Naive thymus-derived CD4-positive, alpha-beta T cell (primary cell): ENCODE data around the gene PODNL1. TPM values are rescaled to one million over a fixed set of nuclear protein-coding genes. Genes with fewer than 3 reads are reported as not detected.
"Not testable (repeated sequence)": the region's sequence is repeated elsewhere in the genome, so short reads cannot be mapped to it uniquely, and the experiment has no call there.

Source experiments
- ATAC-seq: fragments of 150-1000 bp; cut with Tn5 transposase; 2 replicates; pipeline ENCODE4 v1.10.0; 2021; ENCODE audit warnings: mild to moderate bottlenecking, moderate library complexity
- CTCF ChIA-PET: fragments of 350-600 bp; sonication (Branson Sonifier 250); formaldehyde crosslinking; loops from one replicate; lab custom pipeline; 2021; ENCODE audit warnings: antibody characterized with exemption; lab: Charles Lee
- POLR2A ChIA-PET: fragments of 350-600 bp; sonication (Branson Sonifier 250); formaldehyde crosslinking; loops from one replicate; lab custom pipeline; 2021; ENCODE audit warnings: antibody characterized with exemption, inconsistent platforms; lab: Charles Lee
- DNase-seq, 9 donors: peaks; one replicate each; pipeline versions ENCODE4 v3.0.0 to v3.0.0-alpha.2; 2020 to 2022; ENCODE audit warnings: mixed read lengths in 1 of 9
- H3K27ac ChIP-seq: one replicate; pipeline ENCODE4 v1.7.0; 2013; ENCODE audit warnings: mild to moderate bottlenecking, low read depth, low read length, moderate library complexity
- H3K27me3 ChIP-seq, 2 donors: one replicate each; pipeline ENCODE4 v1.7.0; 2013; ENCODE audit warnings: low read length in 2 of 2, mild to moderate bottlenecking in 2 of 2, moderate library complexity in 2 of 2; ENCODE audit not compliant: control insufficient read depth in 2 of 2, insufficient read depth in 2 of 2
- H3K36me3 ChIP-seq, 3 experiments: 1 replicate in 2 of 3; 2 replicates in 1 of 3; pipeline ENCODE4 v1.7.0; 2013; ENCODE audit warnings: low read length in 3 of 3, mild to moderate bottlenecking in 3 of 3, moderate library complexity in 1 of 3; ENCODE audit not compliant: insufficient read depth in 3 of 3, control insufficient read depth in 2 of 3
- H3K4me1 ChIP-seq, 2 donors: one replicate each; pipeline ENCODE4 v1.7.0; 2013; ENCODE audit warnings: low read length in 2 of 2, mild to moderate bottlenecking in 2 of 2, moderate library complexity in 1 of 2; ENCODE audit not compliant: control insufficient read depth in 2 of 2, insufficient read depth in 2 of 2
- H3K4me3 ChIP-seq: 2 replicates; pipeline ENCODE4 v1.7.0; 2013; ENCODE audit warnings: mild to moderate bottlenecking, low read length
- H3K9me3 ChIP-seq, 3 experiments: 1 replicate in 2 of 3; 2 replicates in 1 of 3; pipeline ENCODE4 v1.7.0; 2013; ENCODE audit warnings: low read length in 3 of 3; ENCODE audit not compliant: control insufficient read depth in 2 of 3
- H3K27ac Mint-ChIP-seq, 9 donors: one replicate each; pipeline ENCODE4 v1.8.0; 2020 to 2022; ENCODE audit warnings: mixed read lengths in 9 of 9, mild to moderate bottlenecking in 8 of 9, moderate library complexity in 5 of 9, inconsistent platforms in 2 of 9
- H3K27me3 Mint-ChIP-seq, 5 donors: one replicate each; pipeline ENCODE4 v1.8.0; 2021 to 2022; ENCODE audit warnings: mixed read lengths in 5 of 5, mild to moderate bottlenecking in 1 of 5
- H3K36me3 Mint-ChIP-seq, 5 donors: one replicate each; pipeline ENCODE4 v1.8.0; 2020 to 2022; ENCODE audit warnings: mixed read lengths in 5 of 5, mild to moderate bottlenecking in 3 of 5, inconsistent platforms in 1 of 5
- H3K4me1 Mint-ChIP-seq, 7 donors: one replicate each; pipeline ENCODE4 v1.8.0; 2020 to 2022; ENCODE audit warnings: mixed read lengths in 7 of 7, mild to moderate bottlenecking in 3 of 7, inconsistent platforms in 1 of 7
- H3K4me3 Mint-ChIP-seq, 10 donors: one replicate each; pipeline ENCODE4 v1.8.0; 2020 to 2022; ENCODE audit warnings: mild to moderate bottlenecking in 10 of 10, mixed read lengths in 10 of 10, moderate library complexity in 6 of 10, inconsistent platforms in 2 of 10
- H3K9me3 Mint-ChIP-seq, 11 donors: one replicate each; pipeline ENCODE4 v1.8.0; 2020 to 2022; ENCODE audit warnings: mixed read lengths in 11 of 11, mild to moderate bottlenecking in 4 of 11, inconsistent platforms in 1 of 11, moderate library complexity in 1 of 11
- intact Hi-C, 2 donors: fragments of 100-400 bp; cut with micrococcal nuclease; formaldehyde crosslinking; loops; one replicate each; pipeline ENCODE4 v1.15.1; 2023
- polyA plus RNA-seq, 2 donors: library from polyadenylated mRNA; unstranded; fragments of 300-500 nt; fragmentation: Illumina TruSeq; gene quantifications; one replicate each; pipeline ENCODE4 v1.2.3, GENCODE V29; 2021
- total RNA-seq, 6 experiments: library from RNA in 5 of 6; stranded (reverse) in 5 of 6; gene quantifications; 1 replicate in 5 of 6; 2 replicates in 1 of 6; pipeline ENCODE4 v1.2.3 and lab custom pipeline; 2021 to 2026

Gene PODNL1
- total and polyA plus RNA-seq, 7 experiments from 2014 or later: 0.33 to 0.59 TPM; not detected in 5

GRCh38 chr19:13926715-13927114, 11.5 kb downstream of the PODNL1 start:
- Mint-ChIP-seq H3K4me3 (no peak overlapping the region), H3K4me1 (peaks cover 0 to 12% (median 3%) of the 10 kb centered on the region in 7 donors), H3K27ac (peak overlapping the region in 3 of 9 donors; percentile 17 to 53 (median 19)), H3K27me3 (no peaks in the 10 kb centered on the region), H3K36me3 (peaks cover 0 to 34% (median 12%) of the 10 kb centered on the region in 5 donors), H3K9me3 (no peaks in the 10 kb centered on the region)
- intact Hi-C loops: no loop called here
- ChIA-PET CTCF (no interaction called here), POLR2A (no interaction called here)
- H3K4me3 ChIP-seq: no peak overlapping the region
- no peak for ATAC-seq
- H3K27ac ChIP-seq: no peak overlapping the region
- H3K9me3 ChIP-seq: no peaks in the 10 kb centered on the region
- no peak for DNase-seq
- H3K36me3 ChIP-seq: peaks cover 0 to 49% (median 0%) of the 10 kb centered on the region in 3 experiments
- H3K27me3 ChIP-seq: no peaks in the 10 kb centered on the region
- no peaks in the 10 kb centered on the region for H3K4me1 ChIP-seq

GRCh38 chr19:13926010-13926409, 12.2 kb downstream of the PODNL1 start:
- Mint-ChIP-seq H3K36me3 (peaks cover 0 to 41% (median 19%) of the 10 kb centered on the region in 5 donors), H3K4me3 (no peak overlapping the region), H3K27ac (peak overlapping the region in 2 of 9 donors; percentile 20 to 62), H3K4me1 (peaks cover 0 to 15% (median 6%) of the 10 kb centered on the region in 7 donors), H3K27me3 (no peaks in the 10 kb centered on the region), H3K9me3 (peaks cover 0 to 3% (median 0%) of the 10 kb centered on the region in 11 donors)
- CTCF ChIA-PET: no interaction called here
- H3K4me1 ChIP-seq: no peaks in the 10 kb centered on the region
- ATAC-seq (no peak), DNase-seq (no peak)
- H3K27me3 ChIP-seq: no peaks in the 10 kb centered on the region
- POLR2A ChIA-PET: interaction anchor here (0.6 kb wide), 1 partner anchor 34 kb away, joined by 3 read pairs; no protein-coding TSS in a partner anchor
- intact Hi-C loops: no loop called here
- H3K9me3 ChIP-seq: peaks cover 0 to under 1% (median 0%) of the 10 kb centered on the region in 3 experiments
- H3K27ac ChIP-seq: no peak overlapping the region
- no peak overlapping the region for H3K4me3 ChIP-seq
- peaks cover 0 to 52% (median 0%) of the 10 kb centered on the region in 3 experiments for H3K36me3 ChIP-seq

DNA sequence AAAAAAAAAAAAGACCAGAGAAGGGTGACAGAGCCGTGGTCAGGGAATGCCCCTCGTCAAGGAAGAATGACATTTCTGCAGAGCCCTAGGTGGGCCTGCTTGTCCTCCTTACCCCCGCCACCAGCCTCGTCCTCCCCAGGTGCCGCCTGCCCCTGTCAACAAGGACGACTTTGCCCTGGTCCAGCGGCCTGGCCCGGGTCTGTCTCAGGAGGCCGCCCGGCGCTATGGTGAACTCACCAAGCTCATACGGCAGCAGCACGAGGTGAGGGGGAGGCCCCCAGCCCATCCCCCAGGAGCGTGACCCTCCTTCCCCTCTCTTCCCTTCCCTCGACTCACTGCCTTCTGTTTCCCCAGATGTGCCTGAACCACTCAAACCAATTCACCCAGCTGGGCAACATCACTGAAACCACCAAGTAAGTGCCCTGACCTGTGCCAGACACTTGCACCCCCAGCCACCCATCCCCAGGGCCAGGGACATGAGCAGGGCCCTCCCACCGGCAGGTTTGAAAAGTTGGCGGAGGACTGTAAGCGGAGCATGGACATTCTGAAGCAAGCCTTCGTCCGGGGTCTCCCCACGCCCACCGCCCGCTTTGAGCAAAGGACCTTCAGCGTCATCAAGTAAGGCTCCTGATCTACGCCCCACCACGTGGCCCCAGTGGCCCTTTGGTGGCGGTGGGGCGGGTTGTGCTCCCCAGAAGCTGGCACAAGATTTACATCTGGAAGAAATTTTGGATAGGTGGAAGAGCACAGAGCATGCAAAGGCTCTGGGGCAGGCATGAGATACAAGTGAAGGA, 14.8 kb downstream of the PODNL1 start:
- Mint-ChIP-seq H3K9me3 (peaks cover 0 to 6% (median 0%) of the 10 kb centered on the region in 11 donors), H3K4me1 (peaks cover 0 to 16% (median 7%) of the 10 kb centered on the region in 7 donors), H3K4me3 (no peak overlapping the region), H3K27me3 (no peaks in the 10 kb centered on the region), H3K36me3 (peaks cover 0 to 48% (median 20%) of the 10 kb centered on the region in 5 donors), H3K27ac (no peak overlapping the region)
- H3K4me1 ChIP-seq: no peaks in the 10 kb centered on the region
- DNase-seq (no peak), ATAC-seq (no peak)
- intact Hi-C loops: no loop called here
- H3K36me3 ChIP-seq: peaks cover 0 to 64% (median 0%) of the 10 kb centered on the region in 3 experiments
- no peak overlapping the region for H3K27ac ChIP-seq
- peaks cover 0 to 5% (median 0%) of the 10 kb centered on the region in 3 experiments for H3K9me3 ChIP-seq
- CTCF ChIA-PET: no interaction called here
- POLR2A ChIA-PET: interaction anchor here (0.8 kb wide), 1 partner anchor 29 kb away, joined by 3 read pairs; no protein-coding TSS in a partner anchor
- H3K4me3 ChIP-seq: no peak overlapping the region
- H3K27me3 ChIP-seq: no peaks in the 10 kb centered on the region

DNA sequence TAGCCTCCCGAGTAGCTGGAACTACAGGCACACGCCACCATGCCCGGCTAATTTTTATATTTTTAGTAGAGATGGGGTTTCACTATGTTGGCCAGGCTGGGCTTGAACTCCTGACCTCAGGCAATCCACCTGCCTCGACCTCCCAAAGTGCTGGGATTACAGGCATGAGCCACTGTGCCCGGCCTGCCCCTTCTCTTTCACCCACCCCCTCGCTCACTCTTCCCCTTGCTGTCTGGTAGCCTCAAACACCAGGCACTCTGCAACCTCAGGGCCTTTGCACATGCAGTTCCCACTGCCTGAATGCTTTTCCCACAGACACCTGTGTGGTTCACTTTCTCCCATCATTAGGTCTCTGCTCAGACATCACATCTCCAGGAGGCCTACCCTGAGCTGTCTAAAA, 16.1 kb downstream of the PODNL1 start:
- H3K4me3 ChIP-seq, DNase-seq, H3K9me3 Mint-ChIP-seq, H3K4me3 Mint-ChIP-seq, H3K9me3 ChIP-seq, H3K27ac ChIP-seq, H3K4me1 ChIP-seq, H3K27me3 Mint-ChIP-seq, H3K27me3 ChIP-seq, CTCF ChIA-PET, intact Hi-C loops, ATAC-seq: not testable (repeated sequence)
- Mint-ChIP-seq H3K27ac (peak overlapping the region in 1 of 9 donors; percentile 26), H3K36me3 (peaks cover 0 to 45% (median 20%) of the 10 kb centered on the region in 5 donors), H3K4me1 (peaks cover 0 to 16% (median 7%) of the 10 kb centered on the region in 7 donors)
- H3K36me3 ChIP-seq: peaks cover 0 to 64% (median 0%) of the 10 kb centered on the region in 3 experiments
- POLR2A ChIA-PET: interaction anchor here (0.8 kb wide), 1 partner anchor 27 kb away, joined by 3 read pairs; no protein-coding TSS in a partner anchor

DNA sequence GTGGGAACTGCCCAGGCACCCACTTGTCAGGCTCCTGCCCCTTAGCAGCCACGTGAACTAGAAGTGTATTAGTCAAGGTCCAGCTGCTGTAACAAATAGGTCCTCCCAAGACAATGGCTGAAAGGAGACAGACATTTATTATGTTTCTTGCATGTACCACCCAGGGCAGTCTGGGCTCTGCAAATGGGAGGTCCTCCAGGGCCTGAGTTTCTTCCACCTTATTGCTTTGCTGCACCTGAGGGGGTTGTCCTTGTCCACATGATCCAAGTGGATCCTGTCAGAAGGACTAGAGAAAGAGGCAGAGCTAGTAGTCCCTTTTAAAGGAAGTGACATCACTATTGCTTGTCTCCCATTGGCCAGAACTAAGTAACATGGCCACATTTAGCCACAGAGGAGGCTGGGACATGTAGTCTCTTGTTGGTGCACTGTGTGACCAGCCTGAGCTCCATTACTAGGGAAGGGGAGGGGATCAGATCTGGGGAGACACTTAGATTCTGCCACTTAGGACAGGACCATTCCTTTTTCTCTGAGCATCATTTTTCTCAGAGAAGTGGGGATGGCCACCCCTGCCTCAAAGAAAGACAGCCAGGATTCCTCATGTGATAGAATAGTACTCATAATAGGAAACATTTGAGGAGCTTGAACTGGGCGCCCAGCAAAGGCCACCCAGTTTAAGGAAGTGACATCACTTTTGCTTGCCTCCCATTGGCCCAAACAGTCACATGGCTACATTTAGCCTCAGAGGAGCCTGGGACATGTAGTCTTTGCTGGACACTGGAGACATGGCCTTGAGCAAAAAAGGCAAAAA, 17.1 kb downstream of the PODNL1 start:
- H3K4me1 Mint-ChIP-seq: peaks cover 0 to 7% (median 3%) of the 10 kb centered on the region in 7 donors
- Histone ChIP-seq H3K36me3 (peaks cover 0 to 56% (median 0%) of the 10 kb centered on the region in 3 experiments), H3K27me3 (no peaks in the 10 kb centered on the region), H3K9me3 (peaks cover 0 to 5% (median 0%) of the 10 kb centered on the region in 3 experiments), H3K4me1 (no peaks in the 10 kb centered on the region), H3K4me3 (no peak overlapping the region), H3K27ac (no peak overlapping the region)
- intact Hi-C loops: no loop called here
- H3K4me3 Mint-ChIP-seq: no peak overlapping the region
- peak in 2 of 9 donors; percentile 13 to 23 for DNase-seq
- ATAC-seq: peak; percentile 81
- H3K36me3 Mint-ChIP-seq: peaks cover 0 to 45% (median 20%) of the 10 kb centered on the region in 5 donors
- peak overlapping the region in 5 of 9 donors; percentile 16 to 69 (median 34) for H3K27ac Mint-ChIP-seq
- peaks cover 0 to 6% (median 0%) of the 10 kb centered on the region in 11 donors for H3K9me3 Mint-ChIP-seq
- CTCF ChIA-PET: interaction anchor here (1.1 kb wide), 1 partner anchor 126 kb away, joined by 5 read pairs; no protein-coding TSS in a partner anchor
- POLR2A ChIA-PET: no interaction called here
- H3K27me3 Mint-ChIP-seq: no peaks in the 10 kb centered on the region

GRCh38 chr19:13920524-13920923, 17.7 kb downstream of the PODNL1 start:
- Histone ChIP-seq H3K36me3 (peaks cover 0 to 60% (median 0%) of the 10 kb centered on the region in 3 experiments), H3K27me3 (no peaks in the 10 kb centered on the region), H3K9me3 (peaks cover 0 to 5% (median 0%) of the 10 kb centered on the region in 3 experiments), H3K27ac (no peak overlapping the region), H3K4me3 (no peak overlapping the region), H3K4me1 (no peaks in the 10 kb centered on the region)
- H3K36me3 Mint-ChIP-seq: peaks cover 0 to 44% (median 20%) of the 10 kb centered on the region in 5 donors
- peaks cover 0 to 6% (median 0%) of the 10 kb centered on the region in 11 donors for H3K9me3 Mint-ChIP-seq
- H3K4me3 Mint-ChIP-seq: no peak overlapping the region
- H3K27me3 Mint-ChIP-seq: no peaks in the 10 kb centered on the region
- no peak overlapping the region for H3K27ac Mint-ChIP-seq
- intact Hi-C loops: no loop called here
- ATAC-seq: no peak
- CTCF ChIA-PET: interaction anchor here (1.1 kb wide), 1 partner anchor 127 kb away, joined by 5 read pairs; no protein-coding TSS in a partner anchor
- H3K4me1 Mint-ChIP-seq: peaks cover 0 to 4% (median 3%) of the 10 kb centered on the region in 7 donors
- POLR2A ChIA-PET: no interaction called here
- DNase-seq: no peak
